Endodermal cell (in vitro differentiated cells): Measurements from ENCODE around the gene TXN2. TPM values are rescaled to one million over a fixed set of nuclear protein-coding genes. Genes with fewer than 3 reads are reported as not detected.

Experiments used
- DNase-seq: peaks from one replicate; pipeline ENCODE4 v3.0.0-alpha.2; 2017
- H3K27ac ChIP-seq: 2 replicates; pipeline ENCODE4 v1.5.1; 2013; ENCODE audit warnings: mild to moderate bottlenecking, low read depth, low read length, moderate library complexity
- H3K27me3 ChIP-seq: 2 replicates; pipeline ENCODE4 v1.6.1; 2013; ENCODE audit warnings: mild to moderate bottlenecking, low read length, moderate library complexity; ENCODE audit not compliant: insufficient read depth, control insufficient read depth, poor library complexity, severe bottlenecking
- H3K36me3 ChIP-seq: 2 replicates; pipeline ENCODE4 v1.7.0; 2013; ENCODE audit warnings: mild to moderate bottlenecking, low read length, moderate library complexity; ENCODE audit not compliant: control insufficient read depth, insufficient read depth
- H3K4me1 ChIP-seq: one replicate; pipeline ENCODE4 v1.7.0; 2013; ENCODE audit warnings: low read length; ENCODE audit not compliant: control insufficient read depth, insufficient read depth
- H3K4me3 ChIP-seq: 2 replicates; pipeline ENCODE4 v1.5.1; 2013; ENCODE audit warnings: mild to moderate bottlenecking, low read length, moderate library complexity
- H3K9ac ChIP-seq: 2 replicates; pipeline ENCODE4 v1.6.1; 2013; ENCODE audit warnings: mild to moderate bottlenecking, low read length, moderate library complexity; ENCODE audit not compliant: poor library complexity, severe bottlenecking; ENCODE audit errors: extremely low read depth
- H3K9me3 ChIP-seq: 2 replicates; pipeline ENCODE4 v1.6.1; 2013; ENCODE audit warnings: mild to moderate bottlenecking, low read length, moderate library complexity; ENCODE audit not compliant: control insufficient read depth
- H3K27ac Mint-ChIP-seq: 2 replicates; pipeline ENCODE4 v1.8.0; 2020; ENCODE audit warnings: mixed read lengths
- H3K27me3 Mint-ChIP-seq: 2 replicates; pipeline ENCODE4 v1.8.0; 2021; ENCODE audit warnings: mild to moderate bottlenecking, mixed read lengths; ENCODE audit not compliant: insufficient read depth
- H3K36me3 Mint-ChIP-seq: 2 replicates; pipeline ENCODE4 v1.8.0; 2020; ENCODE audit warnings: low read depth, mixed read lengths
- H3K4me1 Mint-ChIP-seq: 2 replicates; pipeline ENCODE4 v1.8.0; 2020; ENCODE audit warnings: mixed read lengths
- H3K4me3 Mint-ChIP-seq: 2 replicates; pipeline ENCODE4 v1.8.0; 2020; ENCODE audit warnings: mild to moderate bottlenecking, moderate library complexity, mixed read lengths
- H3K9me3 Mint-ChIP-seq: 2 replicates; pipeline ENCODE4 v1.8.0; 2020; ENCODE audit warnings: mild to moderate bottlenecking, mixed read lengths
- WGBS, 2 experiments: methylation state at CpG; one replicate each; pipeline versions ENCODE4 v1.1.5 to v1.1.7; 2013; ENCODE audit warnings: missing lambda C conversion rate in 2 of 2, mixed read lengths in 1 of 2; ENCODE audit not compliant: insufficient coverage in 1 of 2, insufficient read length in 1 of 2; 5-methylcytosine and 5-hydroxymethylcytosine counted together
- total RNA-seq, 2 donors: library from RNA; stranded (reverse); fragmentation: NEBNext Ultra II Directional in 1 of 2; extraction: Animal tissue kit (Norgen Biotek cat#: 25700) in 1 of 2; gene quantifications; 2 replicates in 1 of 2; 3 replicates in 1 of 2; pipeline ENCODE4 v1.2.1, GENCODE V29; 2021
- TF ChIP-seq, protein P1 (sequence below): fragments of 200-600 bp; sonication (generic); conservative IDR thresholded peaks from 2 replicates; pipeline ENCODE4 v1.5.0; 2021; ENCODE audit warnings: antibody characterized with exemption, mild to moderate bottlenecking

TXN2 gene
- total RNA-seq, 2 donors from 2014 or later, result 52.9 to 53.9 TPM

- Histone ChIP-seq H3K27ac (no peak overlapping the region), H3K9ac (peak overlapping the region; percentile 22), H3K4me1 (peaks cover 9% of the 10 kb centered on the region), H3K4me3 (no peak overlapping the region), H3K36me3 (no peaks in the 10 kb centered on the region), H3K9me3 (no peaks in the 10 kb centered on the region), H3K27me3 (no peaks in the 10 kb centered on the region)
- no peaks in the 10 kb centered on the region for H3K27me3 Mint-ChIP-seq
- peak; percentile 93 for DNase-seq
- peak overlapping the region; percentile 95 for H3K27ac Mint-ChIP-seq
- peaks cover 16% of the 10 kb centered on the region for H3K4me1 Mint-ChIP-seq
- no peaks in the 10 kb centered on the region for H3K36me3 Mint-ChIP-seq
- TF ChIP-seq, protein P1, sequence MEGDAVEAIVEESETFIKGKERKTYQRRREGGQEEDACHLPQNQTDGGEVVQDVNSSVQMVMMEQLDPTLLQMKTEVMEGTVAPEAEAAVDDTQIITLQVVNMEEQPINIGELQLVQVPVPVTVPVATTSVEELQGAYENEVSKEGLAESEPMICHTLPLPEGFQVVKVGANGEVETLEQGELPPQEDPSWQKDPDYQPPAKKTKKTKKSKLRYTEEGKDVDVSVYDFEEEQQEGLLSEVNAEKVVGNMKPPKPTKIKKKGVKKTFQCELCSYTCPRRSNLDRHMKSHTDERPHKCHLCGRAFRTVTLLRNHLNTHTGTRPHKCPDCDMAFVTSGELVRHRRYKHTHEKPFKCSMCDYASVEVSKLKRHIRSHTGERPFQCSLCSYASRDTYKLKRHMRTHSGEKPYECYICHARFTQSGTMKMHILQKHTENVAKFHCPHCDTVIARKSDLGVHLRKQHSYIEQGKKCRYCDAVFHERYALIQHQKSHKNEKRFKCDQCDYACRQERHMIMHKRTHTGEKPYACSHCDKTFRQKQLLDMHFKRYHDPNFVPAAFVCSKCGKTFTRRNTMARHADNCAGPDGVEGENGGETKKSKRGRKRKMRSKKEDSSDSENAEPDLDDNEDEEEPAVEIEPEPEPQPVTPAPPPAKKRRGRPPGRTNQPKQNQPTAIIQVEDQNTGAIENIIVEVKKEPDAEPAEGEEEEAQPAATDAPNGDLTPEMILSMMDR, result no peak
- WGBS, 2 experiments, result 84% methylated on average over 12 to 16 of the region's 16 CpGs
- H3K9me3 Mint-ChIP-seq, result no peaks in the 10 kb centered on the region
- H3K4me3 Mint-ChIP-seq, result no peak overlapping the region
Observed at GRCh38 chr22:36461665-36462649, 19.5 kb downstream of the TXN2 start.

- H3K36me3 ChIP-seq, result no peaks in the 10 kb centered on the region
- Mint-ChIP-seq H3K4me3 (no peak overlapping the region), H3K27me3 (no peaks in the 10 kb centered on the region), H3K9me3 (no peaks in the 10 kb centered on the region), H3K36me3 (no peaks in the 10 kb centered on the region), H3K27ac (peak overlapping the region; percentile 59), H3K4me1 (peaks cover 18% of the 10 kb centered on the region)
- H3K27me3 ChIP-seq, result no peaks in the 10 kb centered on the region
- TF ChIP-seq, protein P1, result no peak
- no peaks in the 10 kb centered on the region for H3K9me3 ChIP-seq
- H3K9ac ChIP-seq, result no peak overlapping the region
- no peak overlapping the region for H3K27ac ChIP-seq
- no peak overlapping the region for H3K4me3 ChIP-seq
- peaks cover 13% of the 10 kb centered on the region for H3K4me1 ChIP-seq
- DNase-seq, result no peak
- WGBS, 2 experiments, result 95 to 96% methylated on average over 5 to 8 of the region's 8 CpGs
Observed at GRCh38 chr22:36460202-36460601, 21.2 kb downstream of the TXN2 start.

GRCh38 chr22:36457688-36458450, 23.6 kb downstream of the TXN2 start:
- no peak overlapping the region for H3K4me3 ChIP-seq
- H3K27ac Mint-ChIP-seq, result no peak overlapping the region
- H3K27ac ChIP-seq, result no peak overlapping the region

More at GRCh38 chr22:36457688-36458450, 23.6 kb downstream of the TXN2 start:
- Histone ChIP-seq H3K9me3 (no peaks in the 10 kb centered on the region), H3K4me1 (peaks cover 13% of the 10 kb centered on the region), H3K9ac (no peak overlapping the region), H3K27me3 (no peaks in the 10 kb centered on the region), H3K36me3 (no peaks in the 10 kb centered on the region)
- H3K4me1 Mint-ChIP-seq, result peaks cover 18% of the 10 kb centered on the region
- 88 to 90% methylated on average over 12 to 14 of the region's 14 CpGs for WGBS, 2 experiments
- peak; percentile 71 for DNase-seq
- TF ChIP-seq, protein P1, result no peak
- H3K9me3 Mint-ChIP-seq, result no peaks in the 10 kb centered on the region
- H3K27me3 Mint-ChIP-seq, result no peaks in the 10 kb centered on the region
- no peaks in the 10 kb centered on the region for H3K36me3 Mint-ChIP-seq
- no peak overlapping the region for H3K4me3 Mint-ChIP-seq
